A204.1 (cell line): Measurements from ENCODE around the gene NFATC3.

Experiments
- FAIRE-seq: peaks from 2 replicates; lab custom pipeline; 2012; peaks lifted over from hg19 to GRCh38; lab: Jason Lieb, UNC

The NFATC3 gene

DNA sequence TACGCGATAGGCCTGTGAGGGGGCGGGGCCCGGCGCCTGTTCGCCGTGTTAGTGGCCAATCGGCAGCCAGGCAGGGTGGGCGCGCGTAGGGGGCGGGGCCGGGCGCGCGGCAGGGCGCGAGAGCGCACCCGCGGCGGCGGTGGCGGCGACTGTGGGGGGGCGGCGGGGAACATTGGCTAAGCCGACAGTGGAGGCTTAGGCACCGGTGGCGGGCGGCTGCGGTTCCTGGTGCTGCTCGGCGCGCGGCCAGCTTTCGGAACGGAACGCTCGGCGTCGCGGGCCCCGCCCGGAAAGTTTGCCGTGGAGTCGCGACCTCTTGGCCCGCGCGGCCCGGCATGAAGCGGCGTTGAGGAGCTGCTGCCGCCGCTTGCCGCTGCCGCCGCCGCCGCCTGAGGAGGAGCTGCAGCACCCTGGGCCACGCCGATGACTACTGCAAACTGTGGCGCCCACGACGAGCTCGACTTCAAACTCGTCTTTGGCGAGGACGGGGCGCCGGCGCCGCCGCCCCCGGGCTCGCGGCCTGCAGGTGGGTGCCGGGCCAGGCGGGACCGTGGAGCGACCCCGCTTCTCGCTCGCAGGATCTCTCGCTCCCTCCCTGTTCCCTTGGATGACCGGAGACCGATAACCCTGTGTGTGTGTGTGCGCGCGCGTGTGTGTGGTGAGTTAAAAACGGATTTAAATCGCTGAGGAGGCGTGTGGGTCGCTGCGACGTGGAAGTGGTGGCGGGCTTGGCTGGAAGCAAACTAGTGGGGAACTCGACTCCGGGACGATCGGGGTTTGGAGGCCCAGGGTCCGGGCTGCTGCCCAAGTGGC is at the start of gene NFATC3:
Gene NFATC3, plus strand, starts transcription at position 112 of the 813 bp plus-strand sequence. Its CDS starts 312 bp downstream, at position 424.
- FAIRE-seq = no peak

DNA sequence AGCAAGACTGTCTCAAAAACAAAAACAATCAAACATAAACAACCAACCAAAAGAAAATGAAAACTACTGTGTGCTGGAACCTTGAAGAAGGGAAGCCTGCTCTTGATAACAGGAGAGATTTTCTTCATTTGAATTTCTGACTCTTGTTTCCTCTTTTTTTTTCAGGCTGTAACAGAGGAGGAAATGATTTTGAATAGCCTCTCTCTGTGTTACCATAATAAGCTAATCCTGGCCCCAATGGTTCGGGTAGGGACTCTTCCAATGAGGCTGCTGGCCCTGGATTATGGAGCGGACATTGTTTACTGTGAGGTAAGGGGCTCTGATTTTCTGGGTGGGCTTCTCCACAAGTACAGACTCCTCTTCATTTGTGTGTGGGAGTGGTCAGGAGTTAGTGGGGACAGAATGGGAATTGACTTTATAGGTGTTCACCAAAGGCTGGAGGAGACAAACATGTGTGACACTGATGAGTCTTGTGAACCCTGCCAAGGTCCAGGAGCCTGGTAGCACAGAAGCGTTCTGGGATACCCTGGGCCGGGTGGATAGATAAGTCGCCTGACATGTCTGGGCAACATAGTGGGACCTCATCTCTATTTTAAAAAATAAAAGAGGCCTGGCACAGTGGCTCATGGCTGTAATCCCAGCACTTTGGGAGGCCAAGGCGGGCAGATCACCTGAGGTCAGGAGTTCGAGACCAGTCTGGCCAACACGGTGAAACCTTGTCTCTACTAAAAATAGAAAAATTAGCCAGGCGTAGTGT is 47.2 kb upstream of the NFATC3 start:
- FAIRE-seq = no peak

DNA sequence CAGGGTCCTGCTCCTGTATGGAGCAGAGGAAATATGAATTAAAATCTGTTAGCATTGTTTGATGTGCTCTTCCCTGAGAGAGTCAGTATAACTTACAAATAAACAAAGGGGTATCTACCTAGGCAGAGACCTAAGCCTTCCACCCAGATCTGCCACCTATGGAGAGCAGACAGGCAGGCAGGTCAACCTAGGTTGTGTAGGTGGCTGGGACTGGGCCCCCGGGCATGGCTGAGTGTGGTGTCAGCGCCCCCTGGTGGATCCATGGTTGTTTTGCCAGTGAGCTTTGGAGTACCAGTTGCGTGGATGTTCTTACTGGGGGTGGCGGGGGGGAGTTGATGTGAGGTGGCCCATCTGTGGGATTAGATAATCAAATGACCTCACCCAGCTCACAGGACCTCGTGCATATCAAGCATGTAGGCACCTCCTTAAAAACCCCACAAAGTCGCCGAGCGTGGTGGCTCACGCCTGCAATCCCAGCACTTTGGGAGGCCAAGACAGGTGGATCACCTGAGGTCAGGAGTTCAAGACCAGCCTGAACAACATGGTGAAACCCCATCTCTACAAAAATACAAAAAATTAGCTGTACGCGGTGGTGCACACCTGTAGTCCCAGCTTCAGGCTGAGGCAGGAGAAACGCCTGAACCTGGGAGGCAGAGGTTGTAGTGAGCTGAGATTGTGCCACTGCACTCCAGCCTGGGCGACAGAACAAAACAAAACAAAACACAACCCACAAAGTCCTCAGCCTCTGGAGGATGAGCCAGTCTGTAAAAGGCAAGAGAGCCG is 44.5 kb upstream of the NFATC3 start:
- no peak for FAIRE-seq

DNA sequence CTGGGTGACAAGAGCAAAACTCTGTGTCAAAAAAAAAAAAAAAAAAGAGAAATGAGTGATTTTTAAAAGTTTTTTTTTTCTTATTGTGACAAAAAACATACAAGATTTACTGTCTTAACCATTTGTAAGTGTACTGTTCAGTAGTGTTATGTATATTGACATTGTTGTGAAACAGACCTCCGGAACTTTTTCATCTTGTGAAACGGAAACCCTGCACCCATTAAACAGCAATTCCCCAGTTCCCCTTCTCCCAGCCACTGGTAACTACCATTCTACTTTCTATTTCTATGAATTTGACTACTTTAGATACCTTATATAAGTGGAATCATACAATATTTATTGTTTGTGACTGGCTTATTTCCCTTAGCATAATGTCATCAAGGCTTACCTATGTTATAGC is 43.4 kb upstream of the NFATC3 start:
- no peak for FAIRE-seq

DNA sequence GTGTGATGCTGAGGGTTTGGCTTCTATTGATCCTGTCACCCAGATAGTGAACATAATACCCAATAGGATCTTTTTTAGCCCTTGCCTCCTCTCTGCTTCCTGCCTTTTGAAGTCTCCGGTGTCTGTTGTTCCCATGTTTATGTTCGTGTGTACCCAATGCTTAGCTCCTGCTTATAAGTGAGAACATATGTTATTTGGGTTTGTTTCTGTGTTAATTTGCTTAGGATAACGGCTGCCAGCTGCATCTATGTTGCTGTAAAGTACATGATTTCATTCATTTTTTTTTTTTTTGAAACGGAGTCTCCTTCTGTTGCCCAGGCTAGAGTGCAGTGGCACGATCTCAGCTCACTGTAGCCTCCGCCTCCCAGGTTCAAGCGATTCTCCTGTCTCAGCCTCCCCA is 39.1 kb upstream of the NFATC3 start:
- FAIRE-seq = no peak

DNA sequence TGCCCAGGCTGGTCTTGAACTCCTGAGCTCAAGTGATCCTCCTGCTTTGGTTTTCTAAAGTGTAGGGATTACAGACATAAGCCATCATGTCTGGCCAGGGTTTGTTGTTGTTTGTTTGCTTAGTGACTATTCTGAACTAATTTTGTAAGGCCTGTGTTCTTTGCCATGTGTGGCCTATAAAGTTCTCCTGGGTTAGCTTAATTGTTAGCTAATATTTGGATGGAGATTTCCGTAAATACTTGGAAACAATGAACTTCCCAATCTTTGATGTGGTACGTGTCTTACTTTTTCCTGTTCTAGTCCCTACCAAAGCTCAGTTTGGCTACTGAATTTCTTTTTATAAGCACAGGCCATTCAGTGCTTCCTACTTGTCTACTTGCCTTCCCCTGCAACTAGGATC is 37.2 kb upstream of the NFATC3 start:
- no peak for FAIRE-seq

DNA sequence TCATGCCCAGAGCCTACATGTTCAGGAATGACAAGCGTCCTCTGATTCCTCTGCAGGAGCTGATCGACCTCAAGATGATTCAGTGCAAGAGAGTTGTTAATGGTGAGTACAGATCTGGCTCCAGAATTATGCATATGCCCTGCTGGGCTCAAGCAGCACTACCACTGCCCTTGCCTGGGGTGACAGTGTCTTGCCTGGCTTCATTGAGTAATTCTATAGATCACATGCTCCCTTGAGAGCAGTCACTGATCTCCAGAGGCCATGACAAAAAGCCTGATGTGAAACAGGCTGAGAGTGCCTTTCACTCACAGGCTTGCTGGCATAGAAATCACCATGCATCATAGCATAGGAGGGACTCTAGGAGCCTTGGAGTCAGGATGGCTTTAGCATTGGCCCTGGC is 35.7 kb upstream of the NFATC3 start:
- no peak for FAIRE-seq

DNA sequence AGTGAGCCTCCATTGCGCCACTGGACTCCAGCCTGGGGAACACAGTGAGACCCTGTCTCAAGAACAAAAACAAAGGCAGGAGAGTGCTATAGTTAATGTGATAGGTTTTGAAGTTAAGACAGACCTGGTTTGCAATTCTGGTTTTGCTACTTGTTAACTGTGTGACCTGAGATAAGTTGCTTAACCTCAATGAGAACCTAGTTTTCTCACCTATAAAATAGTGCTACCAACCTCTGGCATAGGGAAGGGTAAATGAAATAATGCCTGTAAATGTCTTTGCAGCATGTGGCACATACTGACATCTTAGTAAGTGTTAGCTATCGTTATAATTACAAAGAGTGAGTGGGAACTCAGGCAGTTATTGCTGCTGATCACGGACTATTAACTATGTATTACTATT is 29.8 kb upstream of the NFATC3 start:
- FAIRE-seq = no peak

DNA sequence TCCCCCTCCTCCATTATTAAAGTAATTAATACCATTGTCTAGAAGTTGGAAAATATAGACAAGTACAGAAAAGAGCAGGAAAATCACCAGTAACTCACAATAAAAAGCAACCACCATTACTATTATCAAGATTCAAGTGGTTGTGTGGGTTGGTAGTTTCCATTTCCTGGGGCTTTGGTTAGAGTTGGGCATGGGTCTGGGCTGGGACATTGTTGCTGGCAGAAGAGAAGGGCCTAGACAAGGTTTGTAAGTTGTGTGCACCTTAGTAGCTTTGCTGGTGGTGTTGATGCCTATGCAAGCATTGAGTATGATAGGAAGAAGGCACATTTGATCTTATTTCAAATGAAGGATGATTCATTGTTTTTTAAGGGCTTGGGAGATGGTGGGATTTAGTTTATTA is 25.4 kb upstream of the NFATC3 start:
- no peak for FAIRE-seq

DNA sequence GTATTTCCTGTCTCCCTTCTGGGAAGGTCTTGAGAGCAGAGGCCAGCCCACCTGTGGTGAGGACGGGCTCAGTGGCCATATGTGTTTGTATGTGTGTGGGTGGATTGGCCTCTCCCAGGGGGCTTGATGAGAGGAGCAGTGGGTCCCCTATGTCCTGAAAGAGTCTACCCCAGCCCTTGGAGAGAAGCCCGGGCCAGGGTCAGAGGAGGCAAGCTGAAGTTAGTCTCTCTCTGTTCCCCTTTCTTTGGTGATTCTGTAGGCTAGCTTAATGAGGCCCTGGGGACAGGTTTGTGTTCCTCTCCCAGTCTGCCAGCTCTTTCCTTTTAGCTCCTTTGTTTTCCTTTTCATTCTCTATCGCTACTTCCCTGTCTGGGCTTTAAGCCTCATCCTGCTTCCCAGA is 23.8 kb upstream of the NFATC3 start:
- no peak for FAIRE-seq

DNA sequence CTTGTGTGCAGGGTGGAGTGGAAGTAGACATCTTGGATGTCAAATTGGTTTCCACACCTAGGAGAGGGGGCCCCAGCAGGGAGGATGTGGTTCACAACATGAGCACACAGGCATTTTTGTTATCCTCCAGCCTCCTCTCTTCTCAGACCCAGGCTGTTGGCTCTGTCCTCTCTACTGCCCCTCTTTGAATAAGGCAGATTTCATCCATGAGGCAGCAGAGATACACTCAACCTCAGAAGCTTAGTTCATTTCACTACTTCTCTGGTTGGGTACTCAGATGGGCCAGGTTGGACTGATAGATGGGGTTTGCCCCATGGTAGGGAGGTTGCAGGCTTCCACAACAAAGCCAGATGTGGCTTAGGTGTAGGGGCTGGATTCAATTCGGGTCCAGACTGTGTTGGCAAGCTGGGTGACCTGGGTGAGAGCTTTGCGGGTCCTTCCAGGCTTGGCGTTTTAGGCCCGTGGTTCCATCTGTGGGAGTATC is 22.2 kb upstream of the NFATC3 start:
- no peak for FAIRE-seq

DNA sequence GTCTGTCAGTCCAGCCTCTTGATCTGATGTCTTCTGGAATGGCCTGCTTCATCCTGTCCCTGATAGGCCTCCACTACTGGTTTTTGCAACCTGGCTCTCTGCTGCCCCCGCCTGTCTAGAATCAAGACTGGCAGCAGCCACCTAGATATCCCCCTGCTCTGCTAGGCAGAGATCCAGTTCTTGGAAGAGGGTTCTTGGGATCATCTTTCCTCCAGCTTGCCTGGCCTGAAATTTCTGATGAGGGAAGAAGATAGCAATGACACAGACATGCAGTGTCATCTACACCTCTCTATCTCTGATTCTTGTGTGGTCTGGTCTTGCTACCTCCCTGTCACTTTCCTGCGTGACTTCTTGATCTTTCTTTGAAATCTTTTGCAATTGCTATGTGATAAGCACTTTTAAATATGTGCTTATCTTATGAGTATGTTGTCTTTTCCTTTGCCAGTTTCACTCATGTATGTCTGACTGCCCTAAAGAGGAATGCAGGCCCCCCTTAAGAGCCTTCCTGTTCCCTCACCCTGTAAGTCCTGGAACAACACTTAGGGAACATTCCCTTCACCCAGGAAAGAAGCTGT is 20.3 kb upstream of the NFATC3 start:
- no peak for FAIRE-seq

DNA sequence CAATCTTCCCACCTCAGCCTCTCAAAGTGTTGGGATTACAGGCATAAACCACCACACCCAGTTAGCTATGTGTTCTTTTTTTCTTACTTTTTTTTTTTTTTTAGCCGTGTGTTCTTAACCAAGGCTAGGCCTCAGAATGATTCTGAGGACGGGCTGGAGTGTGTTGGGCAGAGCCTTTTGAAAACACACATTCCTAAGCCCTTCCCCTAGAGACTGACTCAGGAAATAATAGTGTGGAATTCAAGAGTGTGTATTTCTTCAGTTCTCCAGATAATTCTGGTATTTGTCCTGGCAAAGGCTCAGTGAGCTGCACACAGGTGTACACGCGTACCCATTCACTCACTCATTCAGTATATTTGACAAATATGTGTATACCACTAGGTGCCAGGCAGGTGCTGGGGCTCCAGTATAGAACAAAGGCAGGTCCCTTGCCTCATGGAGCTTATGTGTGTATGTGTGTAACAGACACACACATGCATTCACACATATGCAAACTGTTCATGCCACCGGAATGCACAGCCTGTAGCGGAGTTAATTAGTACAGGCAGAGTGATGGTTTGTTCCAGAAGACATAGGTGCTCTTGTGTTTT is 19.4 kb upstream of the NFATC3 start:
- FAIRE-seq = no peak

DNA sequence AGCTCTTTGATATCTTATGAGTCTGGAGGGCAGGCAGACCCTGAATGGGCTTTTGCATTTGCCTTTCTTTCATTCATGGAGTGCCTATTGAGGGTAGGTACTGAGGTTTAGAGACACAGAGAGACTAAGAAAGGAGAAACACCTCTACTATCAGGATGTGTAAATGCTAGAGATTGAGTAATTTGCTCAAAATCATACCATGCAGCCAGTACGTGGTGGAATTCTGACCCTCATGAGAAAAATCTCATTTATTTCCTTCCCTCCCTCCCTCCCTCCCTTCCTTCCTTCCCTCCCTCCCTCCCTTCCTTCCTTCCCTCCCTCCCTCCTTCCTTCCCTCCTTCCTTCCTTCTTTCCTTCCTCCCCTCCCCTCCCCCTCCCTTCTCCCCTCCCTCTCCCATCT is 18.4 kb upstream of the NFATC3 start:
- no peak for FAIRE-seq

DNA sequence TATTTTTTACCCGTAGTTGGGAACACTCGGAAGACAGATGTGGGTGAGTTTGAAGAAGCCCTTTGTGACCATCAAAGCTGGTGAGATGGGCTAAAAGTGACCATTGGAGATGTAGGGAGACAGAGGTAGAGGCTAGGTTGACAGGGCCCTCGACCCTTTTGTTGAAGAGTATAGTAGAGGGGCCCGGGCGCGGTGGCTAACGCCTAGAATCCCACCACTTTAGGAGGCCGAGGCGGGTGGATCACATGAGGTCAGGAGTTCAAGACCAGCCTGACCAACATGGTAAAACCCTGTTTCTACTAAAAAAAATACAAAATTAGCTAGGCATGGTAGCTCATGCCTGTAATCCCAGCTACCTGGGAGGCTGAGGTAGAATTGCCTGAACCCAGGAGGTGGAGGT is 16.2 kb upstream of the NFATC3 start:
- no peak for FAIRE-seq

DNA sequence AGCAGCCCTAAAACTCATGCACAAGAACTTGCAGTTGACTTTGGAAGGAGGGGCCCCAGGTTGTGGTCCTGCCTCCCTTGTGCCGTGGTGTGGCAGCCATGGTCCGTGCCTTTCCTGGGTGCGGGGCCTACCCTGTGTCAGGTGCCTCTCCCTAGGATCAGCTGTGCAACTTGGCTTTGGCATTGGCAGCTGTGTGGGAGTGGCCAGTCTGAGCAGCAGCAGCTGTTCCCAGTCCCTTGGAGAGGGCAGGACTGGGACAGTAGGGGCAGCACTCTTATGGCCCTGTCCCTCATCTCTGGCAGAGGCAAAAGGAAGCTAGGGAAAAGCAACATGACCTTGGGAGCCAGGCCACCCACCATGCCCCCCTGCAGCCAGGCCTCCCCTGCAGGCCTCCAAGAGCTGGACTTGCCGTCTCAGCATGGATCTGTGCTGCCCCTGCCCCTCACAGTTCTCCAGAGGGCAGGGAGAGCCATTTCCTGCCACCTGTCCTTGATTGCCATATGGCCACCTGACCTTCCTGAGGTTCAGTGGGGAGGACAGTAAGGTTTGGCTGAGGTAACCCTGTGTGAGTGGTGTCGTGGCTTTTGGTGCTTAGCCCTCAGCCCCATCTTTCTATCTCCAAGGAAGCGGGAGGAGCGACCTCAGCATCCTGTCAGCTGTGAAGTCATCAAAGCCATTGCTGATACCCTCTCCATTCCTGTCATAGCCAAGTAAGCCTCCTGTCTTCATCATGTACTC is 15.5 kb upstream of the NFATC3 start:
- no peak for FAIRE-seq

DNA sequence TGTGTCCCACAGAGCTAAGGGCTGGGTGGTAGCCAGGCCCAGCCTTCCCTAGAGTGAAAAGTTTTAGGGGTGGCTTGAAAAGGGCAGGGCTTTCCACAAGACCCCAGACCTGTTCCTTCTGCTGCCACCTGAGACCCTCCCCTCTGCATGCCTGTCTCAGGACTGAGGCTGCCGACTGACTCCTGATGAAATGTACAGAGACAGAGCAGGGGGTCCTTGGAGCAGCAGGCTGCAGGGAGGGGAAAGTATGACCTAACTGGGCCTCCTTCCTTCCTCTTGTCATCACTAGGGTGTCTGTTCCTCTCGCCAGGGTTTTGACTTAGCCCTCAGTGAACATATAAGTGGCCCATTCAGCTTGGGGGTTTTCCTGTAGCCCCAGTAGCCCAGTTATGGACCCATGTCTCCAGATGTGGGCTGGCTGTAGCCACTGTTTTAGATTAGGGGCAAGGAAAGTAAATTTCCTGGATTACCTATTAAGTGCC is 14.9 kb upstream of the NFATC3 start:
- FAIRE-seq = no peak

DNA sequence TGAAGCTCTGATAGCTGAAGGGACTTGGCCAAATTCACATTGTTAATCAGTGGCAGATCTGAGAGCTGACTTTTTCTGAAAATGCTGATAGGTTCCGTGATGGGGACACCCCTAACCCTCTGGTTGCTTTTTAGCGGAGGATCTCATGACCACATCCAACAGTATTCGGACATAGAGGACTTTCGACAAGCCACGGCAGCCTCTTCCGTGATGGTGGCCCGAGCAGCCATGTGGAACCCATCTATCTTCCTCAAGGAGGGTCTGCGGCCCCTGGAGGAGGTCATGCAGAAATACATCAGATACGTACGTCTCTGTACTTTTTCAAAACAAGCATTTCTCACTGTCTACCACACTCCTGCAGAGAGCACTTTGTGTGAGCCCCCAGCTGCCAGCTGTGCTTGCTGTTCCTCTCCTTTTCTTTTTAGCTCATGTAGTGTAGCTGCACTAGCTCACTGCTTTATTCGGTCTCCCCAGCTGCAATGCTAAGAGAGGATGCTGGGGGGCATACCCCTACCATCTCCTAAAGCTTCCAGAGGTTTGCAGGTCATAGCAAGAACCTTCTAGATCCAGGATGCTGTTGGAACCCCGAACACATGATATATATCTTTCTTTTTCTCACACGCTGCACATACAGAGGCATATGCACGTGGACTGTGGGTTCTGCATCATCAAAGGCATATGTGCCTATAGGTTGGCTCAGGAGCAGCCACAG is 14.2 kb upstream of the NFATC3 start:
- FAIRE-seq = no peak

DNA sequence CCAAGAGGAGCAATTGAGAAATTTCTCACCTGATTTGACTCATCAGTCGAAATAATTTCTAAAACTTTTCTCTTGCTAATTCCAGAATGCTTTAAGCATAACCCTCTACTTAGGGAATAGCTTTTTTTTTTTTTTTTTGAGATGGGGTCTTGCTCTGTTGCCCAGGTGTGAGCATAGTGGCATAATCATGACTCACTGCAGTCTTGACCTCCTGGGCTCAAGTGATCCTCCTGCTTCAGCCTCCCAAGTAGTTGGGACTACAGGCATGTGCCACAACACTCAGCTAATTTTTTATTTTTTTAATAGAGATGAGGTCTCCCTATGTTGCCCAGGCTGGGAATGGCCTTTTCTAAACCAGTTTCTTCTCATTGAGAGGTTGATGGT is 13.7 kb upstream of the NFATC3 start:
- FAIRE-seq = no peak

DNA sequence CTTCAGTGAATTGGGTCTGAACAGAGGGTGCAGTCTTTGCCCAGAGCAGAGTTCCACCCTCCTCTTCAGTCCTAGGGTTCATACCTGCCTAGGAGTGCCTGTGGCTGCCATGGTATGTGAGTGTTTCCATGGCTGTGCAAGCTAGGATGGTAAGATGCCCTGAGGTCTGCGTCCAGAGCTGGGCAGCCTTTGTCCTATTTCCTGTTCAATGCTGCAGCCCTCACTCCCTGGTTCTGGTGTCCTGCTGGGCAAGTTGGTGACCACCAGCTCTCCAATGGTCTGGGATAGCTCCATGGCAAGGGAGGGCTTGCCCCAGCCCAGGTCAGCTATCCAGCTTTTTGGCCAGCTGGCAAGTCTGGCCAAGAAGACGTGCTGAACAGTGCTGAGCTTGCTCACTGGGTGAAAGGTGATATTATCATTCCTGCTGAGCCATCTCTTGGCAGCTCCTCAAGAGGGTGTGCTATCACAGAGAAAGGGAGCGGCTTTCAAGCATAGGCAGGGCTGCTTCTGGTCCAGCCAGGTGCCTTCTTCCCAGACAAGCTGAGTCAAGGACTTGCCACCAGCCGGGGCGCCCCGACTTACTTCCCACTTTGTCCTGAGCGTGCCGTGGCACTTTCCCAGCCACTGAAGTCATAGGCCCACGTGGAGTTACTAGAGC is 13.0 kb upstream of the NFATC3 start:
- FAIRE-seq = no peak
